Endothelial cell of umbilical vein (primary cell): ENCODE measurements around the gene SHLD3. TPM values are rescaled to one million over a fixed set of nuclear protein-coding genes. Genes with fewer than 3 reads are reported as not detected.

Experiments used
- BruUV-seq: library from RNA; stranded (reverse); fragments of 400-500 nt; replicated peaks from 2 replicates; lab custom pipeline; 2021; lab: Mats Ljungman, UMichigan
- CTCF ChIA-PET: fragments of 300-600, 350-600 bp; sonication (Branson Sonifier 250); formaldehyde crosslinking; loops from one replicate; lab custom pipeline; 2021; ENCODE audit warnings: antibody characterized with exemption, inconsistent platforms; lab: Charles Lee
- POLR2A ChIA-PET: fragments of 300-600, 350-600 bp; sonication (Branson Sonifier 250); formaldehyde crosslinking; loops from one replicate; lab custom pipeline; 2021; ENCODE audit warnings: antibody characterized with exemption, inconsistent platforms; lab: Charles Lee
- DNase-seq: peaks from one replicate; pipeline ENCODE4 v3.0.0-alpha.2; 2011; ENCODE audit warnings: low read depth, low spot score
- FAIRE-seq: peaks from 2 replicates; lab custom pipeline; 2011; peaks lifted over from hg19 to GRCh38; lab: Jason Lieb, UNC
- H2AFZ ChIP-seq: 2 replicates; pipeline ENCODE4 v1.6.0; 2012; ENCODE audit warnings: low read depth, low read length, control low read depth, inconsistent platforms
- H3K27ac ChIP-seq: 2 replicates; pipeline ENCODE4 v1.5.1; 2011; ENCODE audit warnings: low read depth, mild to moderate bottlenecking, control low read depth, low read length, moderate library complexity; ENCODE audit not compliant: insufficient read depth
- H3K27me3 ChIP-seq, 2 experiments: 2 replicates each; pipeline versions ENCODE4 v1.6.0 to v1.6.1; 2011; ENCODE audit warnings: low read length in 2 of 2, mixed read lengths in 1 of 2; ENCODE audit not compliant: control insufficient read depth in 2 of 2, insufficient read depth in 2 of 2
- H3K36me3 ChIP-seq, 2 experiments: 2 replicates in 1 of 2; 3 replicates in 1 of 2; pipeline ENCODE4 v1.5.1; 2011; ENCODE audit warnings: low read length in 2 of 2, mild to moderate bottlenecking in 1 of 2, moderate library complexity in 1 of 2; ENCODE audit not compliant: control insufficient read depth in 2 of 2, insufficient read depth in 2 of 2; ENCODE audit errors: extremely low read depth in 1 of 2
- H3K4me1 ChIP-seq: 3 replicates; pipeline ENCODE4 v1.5.1; 2011; ENCODE audit warnings: mild to moderate bottlenecking, low read length; ENCODE audit not compliant: control insufficient read depth, insufficient read depth; ENCODE audit errors: extremely low read depth
- H3K4me2 ChIP-seq: 2 replicates; pipeline ENCODE4 v1.6.1; 2011; ENCODE audit warnings: low read length, control low read depth, mixed read lengths; ENCODE audit not compliant: insufficient read depth
- H3K4me3 ChIP-seq, 3 experiments: fragments of 200-600 bp in 1 of 3; sonication (generic), shearing (Covaris generic) in 1 of 3; replicated peaks in 1 of 3; 2 replicates each; pipeline ENCODE4 v1.5.1; 2011 to 2016; ENCODE audit warnings: control low read depth in 3 of 3, low read length in 3 of 3, mild to moderate bottlenecking in 2 of 3, inconsistent platforms in 1 of 3, low read depth in 1 of 3, moderate library complexity in 1 of 3; ENCODE audit not compliant: insufficient read depth in 1 of 3
- H3K79me2 ChIP-seq: 2 replicates; pipeline ENCODE4 v1.6.0; 2012; ENCODE audit warnings: low read length, inconsistent platforms; ENCODE audit not compliant: control insufficient read depth, insufficient read depth
- H3K9ac ChIP-seq: replicated peaks from 2 replicates; pipeline ENCODE3; 2011; ENCODE audit warnings: low read length, control low read depth; ENCODE audit not compliant: insufficient read depth; ENCODE audit errors: extremely low read depth
- H3K9me1 ChIP-seq: replicated peaks from 3 replicates; pipeline ENCODE4 v1.6.0; 2011; ENCODE audit warnings: mild to moderate bottlenecking, low read length; ENCODE audit not compliant: control insufficient read depth, insufficient read depth; ENCODE audit errors: extremely low read depth
- H3K9me3 ChIP-seq: replicated peaks from 2 replicates; pipeline ENCODE4 v1.5.1; 2012; ENCODE audit warnings: low read length, inconsistent platforms; ENCODE audit not compliant: control insufficient read depth, insufficient read depth
- H4K20me1 ChIP-seq: replicated peaks from 2 replicates; pipeline ENCODE3; 2011; ENCODE audit warnings: mild to moderate bottlenecking, low read length; ENCODE audit not compliant: control insufficient read depth, insufficient read depth; ENCODE audit errors: extremely low read depth
- CTCF ChIP-seq, 2 donors: IDR thresholded peaks; 1 replicate in 1 of 2; 2 replicates in 1 of 2; pipeline ENCODE4 v1.5.1; 2011; ENCODE audit warnings: low read length in 2 of 2, mild to moderate bottlenecking in 2 of 2, moderate library complexity in 2 of 2, control low read depth in 1 of 2, inconsistent platforms in 1 of 2, low read depth in 1 of 2; ENCODE audit not compliant: insufficient read depth in 1 of 2; ENCODE audit errors: extremely low read depth in 1 of 2
- EZH2 ChIP-seq: IDR thresholded peaks from 2 replicates; pipeline ENCODE4 v1.6.1; 2012; ENCODE audit warnings: borderline replicate concordance, low read depth, mild to moderate bottlenecking, moderate library complexity, low read length, inconsistent platforms; ENCODE audit not compliant: severe bottlenecking
- FOS ChIP-seq: IDR thresholded peaks from 2 replicates; pipeline ENCODE4 v1.6.1; 2011; ENCODE audit warnings: mild to moderate bottlenecking, low read length, moderate library complexity, borderline replicate concordance; ENCODE audit not compliant: insufficient read depth
- GATA2 ChIP-seq: IDR thresholded peaks from 2 replicates; pipeline ENCODE4 v1.7.0; 2011; ENCODE audit warnings: low read depth, mild to moderate bottlenecking, moderate library complexity, mixed read lengths, low read length; ENCODE audit not compliant: insufficient read length, insufficient read depth
- JUN ChIP-seq: IDR thresholded peaks from 2 replicates; pipeline ENCODE4 v1.6.1; 2011; ENCODE audit warnings: borderline replicate concordance, low read depth; ENCODE audit not compliant: insufficient read length, insufficient read depth
- MAX ChIP-seq: IDR thresholded peaks from 2 replicates; pipeline ENCODE4 v1.6.1; 2011; ENCODE audit not compliant: insufficient read depth, insufficient read length
- MYC ChIP-seq: IDR thresholded peaks from one replicate; pipeline ENCODE4 v1.6.1; 2011; ENCODE audit warnings: mild to moderate bottlenecking, low read depth, low read length
- POLR2A ChIP-seq: IDR thresholded peaks from 2 replicates; pipeline ENCODE4 v1.6.1; 2012; ENCODE audit warnings: low read depth, mild to moderate bottlenecking, control low read depth, low read length
- POLR2AphosphoS5 ChIP-seq: IDR thresholded peaks from 2 replicates; pipeline ENCODE4 v1.6.1; 2012; ENCODE audit warnings: low read depth, mild to moderate bottlenecking, control low read depth, low read length, moderate library complexity; ENCODE audit not compliant: insufficient read depth
- dilution Hi-C: fragments of 300-500 bp; cut with MboI; formaldehyde crosslinking; loops from one replicate; pipeline ENCODE4 v1.15.0; 2019; ENCODE audit warnings: low sequenced_read_pairs; ENCODE audit not compliant: extremely low pct_ligation_motif_present
- intact Hi-C: fragments of 100-400 bp; cut with micrococcal nuclease; formaldehyde crosslinking; loops from one replicate; pipeline ENCODE4 v1.10.0; 2022
- polyA plus RNA-seq, 4 experiments: library from polyadenylated mRNA; depleted of rRNA in 3 of 4; stranded (reverse) in 3 of 4; unstranded in 1 of 4; fragments of >200 nt; gene quantifications; 2 replicates each; pipeline versions ENCODE4 v1.2.1 to v1.2.3, GENCODE V29; 2011 to 2012; ENCODE audit warnings: missing spikeins in 1 of 4
- total RNA-seq: library from RNA; stranded (reverse); gene quantifications from 2 replicates; pipeline ENCODE4 v1.2.3, GENCODE V29; 2021

The SHLD3 gene
- total and polyA plus RNA-seq, 2 donors (not counting 3 experiments of a cell fraction or from before 2014, with no cell fraction given): 1.7 to 3.6 TPM

- Histone ChIP-seq H3K79me2 (peaks cover 34% of the 10 kb centered on the region), H3K4me3 (no peak overlapping the region), H4K20me1 (no peaks in the 10 kb centered on the region), H3K9me3 (no peaks in the 10 kb centered on the region), H3K9ac (no peak overlapping the region), H3K4me2 (no peak overlapping the region), H3K9me1 (no peaks in the 10 kb centered on the region), H3K4me1 (peaks cover 3% of the 10 kb centered on the region), H2AFZ (no peak overlapping the region), H3K27me3 (no peaks in the 10 kb centered on the region), H3K27ac (no peak overlapping the region), H3K36me3 (peaks cover 0 to 7% of the 10 kb centered on the region in 2 experiments)
- DNase-seq: no peak
- dilution Hi-C loops (no loop called here), intact Hi-C loops (no loop called here)
- CTCF ChIA-PET: no interaction called here
- POLR2A ChIA-PET: no interaction called here
- no peak for FAIRE-seq
- TF ChIP-seq MAX (no peak), MYC (no peak), POLR2A (no peak), POLR2AphosphoS5 (no peak), JUN (no peak), GATA2 (no peak), EZH2 (no peak), CTCF (IDR thresholded peaks at IDR 0.05; ENCODE audit: extremely low read depth in 1 of 2, insufficient read depth in 1 of 2, low read depth in 1 of 2, low read length in 2 of 2) (no peak), FOS (no peak)
- BruUV-seq: no TSS peak
Measured at GRCh38 chr5:65630981-65631380, 6.2 kb downstream of the SHLD3 start.
